Raji (cell line): Measurements from ENCODE around the gene TTLL10.

Experiments
- POLR2A ChIP-seq: IDR thresholded peaks from 2 replicates; pipeline ENCODE4 v1.6.1; 2011; ENCODE audit warnings: low read depth, low read length, control low read depth; ENCODE audit not compliant: insufficient read depth

TTLL10 gene

GRCh38 chr1:1199961-1200875, 26.5 kb downstream of the TTLL10 start:
- TF ChIP-seq POLR2A = no peak

DNA sequence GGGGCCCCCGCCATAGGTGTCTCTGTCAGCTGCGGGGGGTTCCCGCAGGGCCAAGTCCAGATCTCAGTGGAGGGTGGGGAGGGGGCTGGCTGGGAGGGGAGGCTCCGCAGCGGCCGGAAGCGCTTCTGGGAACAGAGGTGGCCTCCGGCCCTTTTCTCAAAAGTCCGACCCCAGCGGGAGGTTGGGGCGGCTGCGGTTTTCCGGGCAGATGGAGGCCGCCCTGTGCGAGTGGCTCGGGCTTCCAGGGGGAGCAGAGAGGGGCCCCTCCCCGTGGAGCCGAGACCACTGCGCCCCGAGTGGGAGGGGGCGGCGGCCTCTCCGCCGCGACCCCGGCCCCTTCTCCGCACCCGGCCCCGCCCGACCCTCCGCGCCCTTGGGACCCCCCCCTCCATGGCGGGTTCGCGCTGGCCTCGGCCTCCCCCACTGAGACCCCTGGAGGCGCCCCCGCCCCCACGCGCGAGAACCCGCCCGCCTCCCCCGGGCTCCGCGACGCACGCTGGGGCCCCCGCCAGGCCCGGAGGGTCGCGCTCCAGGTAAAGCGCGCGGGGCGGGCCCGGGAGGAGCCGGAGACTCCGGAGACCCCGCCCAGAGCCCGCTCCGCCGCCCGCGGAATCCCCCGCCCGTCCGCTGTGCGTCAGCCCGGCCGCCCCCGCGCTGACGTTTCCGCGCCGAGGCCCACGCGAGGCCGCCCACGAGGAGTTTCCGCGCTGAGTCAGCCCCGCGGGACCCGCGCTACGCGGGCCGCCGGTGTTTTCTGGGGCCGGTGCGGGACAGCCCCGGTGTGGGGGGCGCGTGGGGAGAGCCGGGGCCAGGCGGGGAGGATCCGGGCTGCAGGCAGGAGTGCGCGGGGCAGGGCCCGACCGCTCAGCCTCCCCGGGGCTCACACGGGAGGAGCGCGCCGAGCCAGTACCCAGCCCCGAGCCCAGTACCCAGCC, 27.5 kb downstream of the TTLL10 start:
- no peak for TF ChIP-seq POLR2A

DNA sequence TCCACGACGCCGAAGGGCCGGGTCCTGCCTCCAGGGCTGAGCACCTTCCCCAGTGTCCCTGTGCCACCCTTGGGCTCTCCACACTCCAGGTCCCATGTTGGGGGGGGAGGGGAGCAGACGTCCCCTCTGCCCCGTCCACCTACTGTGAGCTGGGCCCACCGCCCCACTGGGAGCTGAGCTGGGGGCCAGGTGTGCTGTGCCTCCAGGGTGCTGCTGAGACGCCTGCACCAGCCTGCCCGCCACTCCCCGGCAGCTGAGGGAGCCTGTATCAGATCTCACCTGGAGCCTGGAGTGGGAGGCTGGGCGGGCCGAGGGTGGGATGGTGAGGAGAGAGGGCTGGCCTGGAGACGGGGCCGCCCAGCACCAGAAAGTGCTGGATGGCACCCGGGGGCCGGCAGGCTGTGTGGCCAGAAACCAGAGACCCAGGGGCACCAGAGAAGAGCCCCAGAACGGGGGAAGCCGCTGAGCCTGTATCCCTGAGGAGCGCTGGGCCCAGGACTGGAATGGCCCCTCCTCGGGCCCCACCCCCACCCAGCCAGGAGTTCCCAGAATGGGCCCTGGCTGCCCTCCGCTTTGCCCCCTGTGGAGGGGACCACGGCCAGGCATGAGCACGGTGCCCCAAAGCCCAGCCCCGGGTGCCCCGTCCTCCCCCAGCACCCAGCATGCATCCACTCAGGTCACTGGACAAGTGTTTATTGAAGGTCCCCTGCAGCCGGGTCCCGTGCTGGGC, 29.3 kb downstream of the TTLL10 start:
- no peak for TF ChIP-seq POLR2A

- TF ChIP-seq POLR2A = no peak
These were observed 30.1 kb downstream of the TTLL10 start for GRCh38 chr1:1203561-1204424.

DNA sequence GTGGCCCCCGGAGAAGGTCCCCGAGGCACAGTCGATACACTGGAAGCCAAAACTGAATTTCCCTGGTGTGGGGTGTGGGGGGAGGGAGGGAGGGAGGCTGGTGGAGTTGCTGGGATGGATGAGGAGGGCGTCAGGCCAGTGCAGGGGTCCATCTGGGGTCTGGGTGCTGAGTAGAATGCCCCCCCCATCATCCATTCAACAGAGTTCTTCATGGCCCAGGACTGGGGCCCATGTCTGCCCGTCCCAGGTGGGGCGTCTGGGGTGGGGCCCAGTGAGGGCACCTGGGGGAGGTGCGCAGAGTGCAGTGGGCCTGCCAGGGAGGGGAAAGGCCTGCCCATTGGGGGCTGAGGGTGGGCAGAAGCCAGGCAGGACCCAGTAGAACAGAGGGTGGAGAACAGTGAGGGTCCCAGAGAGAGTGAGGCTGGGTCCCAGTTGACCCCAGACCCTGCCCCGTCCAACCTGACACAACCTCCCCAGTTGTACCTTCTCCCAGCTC, 30.8 kb downstream of the TTLL10 start:
- no peak for TF ChIP-seq POLR2A

GRCh38 chr1:1204998-1205768, 31.5 kb downstream of the TTLL10 start:
- TF ChIP-seq POLR2A = no peak

DNA sequence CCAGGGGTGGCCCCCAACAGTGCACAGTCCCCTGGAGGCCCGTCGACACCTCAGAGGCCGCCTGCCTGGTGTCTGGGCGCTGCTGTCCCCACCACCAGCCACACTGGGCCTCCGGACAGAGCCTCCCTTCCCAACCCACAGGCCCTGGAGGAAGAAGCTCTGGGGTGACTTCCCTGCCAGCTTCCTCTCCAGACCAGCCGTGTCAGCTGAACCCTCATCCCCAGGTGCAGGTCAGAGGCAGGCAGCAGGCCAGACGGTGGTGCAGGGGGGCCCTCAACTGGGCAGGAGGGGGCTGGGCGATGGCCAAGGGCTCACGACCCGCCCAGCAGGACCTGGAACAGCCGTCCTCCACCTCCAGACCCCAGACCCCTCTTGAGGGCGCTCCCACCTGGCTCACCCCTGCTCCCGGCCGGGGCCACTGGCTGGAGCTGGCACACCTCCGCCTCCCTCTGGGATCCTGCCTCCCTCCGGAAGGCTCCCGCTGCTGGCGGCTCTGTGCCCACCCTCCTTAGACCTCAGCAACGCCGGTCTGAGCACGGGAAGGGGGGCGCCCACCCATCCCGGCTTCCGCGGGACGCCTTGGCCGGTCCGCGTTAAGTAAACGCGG, 32.2 kb downstream of the TTLL10 start:
- TF ChIP-seq POLR2A = no peak

DNA sequence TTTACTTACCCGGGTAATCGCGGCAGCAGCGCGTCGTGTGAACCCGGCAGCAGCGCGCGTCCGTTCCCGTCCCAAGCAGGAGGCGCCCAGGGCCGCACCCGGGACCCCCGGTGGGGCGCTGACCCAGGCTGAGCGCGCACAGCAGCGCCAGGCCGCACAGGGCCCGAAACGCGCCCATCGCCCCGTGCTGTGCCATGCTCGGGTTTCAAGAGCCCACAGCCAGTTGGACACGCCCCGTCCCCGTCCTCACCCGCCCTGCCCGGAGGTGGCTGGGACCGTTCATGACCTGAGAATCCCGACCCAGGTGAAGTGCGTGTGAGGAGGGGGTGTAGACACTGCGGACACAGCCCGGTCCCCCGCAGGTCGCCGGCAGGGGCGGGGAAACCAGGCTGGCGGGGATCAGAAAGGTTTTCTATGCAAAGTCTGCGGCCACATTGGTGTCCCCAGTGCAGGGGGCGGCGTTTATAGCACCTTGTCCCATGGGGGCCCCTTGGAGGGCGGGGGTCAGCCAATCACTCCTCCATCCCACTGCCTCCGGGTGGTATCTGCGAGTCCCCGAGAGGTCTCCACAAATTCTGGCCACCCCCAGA, 32.8 kb downstream of the TTLL10 start, which contains the start of gene TNFRSF18:
TNFRSF18 (minus strand) TSS at position 217 of the 590 bp plus-strand sequence; CDS start at position 196, 21 bp downstream.
- TF ChIP-seq POLR2A = no peak

- no peak for TF ChIP-seq POLR2A
These were observed 33.4 kb downstream of the TTLL10 start for GRCh38 chr1:1206966-1207531.

DNA sequence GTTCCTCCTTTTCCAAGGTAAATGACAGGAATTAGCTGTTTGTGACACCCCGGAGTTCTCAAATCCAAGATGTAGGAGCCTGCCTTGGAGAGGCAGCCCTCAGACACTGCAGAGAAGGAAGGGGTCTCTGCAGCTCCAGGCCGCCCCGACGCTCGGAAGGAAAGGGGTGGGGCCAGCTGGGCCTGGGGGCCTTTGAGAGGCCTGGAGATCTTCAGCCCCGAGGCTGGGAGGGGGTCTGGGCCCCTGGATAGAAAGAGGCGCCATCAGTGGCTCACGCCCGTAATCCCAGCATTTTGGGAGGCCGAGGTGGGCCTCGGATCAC, 33.9 kb downstream of the TTLL10 start:
- no peak for TF ChIP-seq POLR2A

DNA sequence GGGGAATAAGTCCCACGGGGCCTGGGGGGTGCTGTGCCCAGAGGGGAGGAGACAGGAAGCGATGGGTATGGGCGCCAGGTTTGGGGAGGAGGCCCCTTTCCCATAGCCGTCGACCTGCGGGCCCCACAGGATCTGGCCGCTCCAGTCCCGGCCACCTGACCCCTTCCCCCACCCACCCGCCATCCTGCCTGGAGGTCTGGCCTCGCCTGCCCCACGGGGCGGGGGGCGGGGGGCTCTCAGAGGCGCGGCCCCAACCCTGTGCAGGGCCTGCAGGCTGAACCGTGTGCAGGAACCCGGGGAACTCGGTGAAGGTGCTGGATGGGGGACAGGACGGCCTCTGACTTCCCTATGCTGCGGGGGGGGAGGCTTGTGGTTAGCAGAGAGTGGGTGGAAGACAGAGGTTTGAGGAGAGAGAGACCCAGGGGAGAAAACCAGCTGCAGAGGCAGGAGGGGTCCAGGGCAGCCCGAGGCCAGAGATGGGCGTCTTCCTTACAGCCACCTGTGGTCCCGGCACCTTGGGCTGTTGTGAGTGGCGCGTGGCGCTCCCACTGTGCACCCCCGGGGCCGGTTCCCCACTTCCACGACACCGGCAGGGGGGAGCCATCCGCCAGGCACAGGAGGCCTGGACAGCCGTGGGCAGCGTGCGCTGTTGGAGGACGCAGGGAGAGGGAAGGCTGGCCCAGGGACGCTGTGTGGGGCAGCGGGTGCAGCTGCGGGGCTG, 35.2 kb downstream of the TTLL10 start:
- no peak for TF ChIP-seq POLR2A
